ENCODE measurements around the gene XYLT1. TPM values are rescaled to one million over a fixed set of nuclear protein-coding genes. Genes with fewer than 3 reads are reported as not detected.

XYLT1 gene
- total RNA-seq, 1 experiment from 2014 or later, result not detected

- no TSS peak for BruUV-seq (replicated peaks)
- ChIA-PET POLR2A (ENCODE audit: unreplicated experiment) (no interaction called here), CTCF (no interaction called here)
- Histone ChIP-seq H3K79me2 (ENCODE audit: low read length) (no peaks in the 10 kb centered on the region), H4K20me1 (ENCODE audit: low read length) (no peaks in the 10 kb centered on the region), H3K9ac (ENCODE audit: low read length) (no peak overlapping the region), H3F3A (ENCODE audit: low read length, unreplicated experiment) (no peaks in the 10 kb centered on the region), H3K4me2 (ENCODE audit: low read length) (no peak overlapping the region), H3K4me1 (ENCODE audit: insufficient read depth, low read length) (no peaks in the 10 kb centered on the region), H3K27ac (ENCODE audit: low read length) (no peak overlapping the region), H3K9me3 (ENCODE audit: low read length) (no peaks in the 10 kb centered on the region), H2AFZ (ENCODE audit: low read length) (no peak overlapping the region), H3K9me2 (replicated peaks; ENCODE audit: low read length) (no peaks in the 10 kb centered on the region), H3K27me3 (ENCODE audit: low read length) (no peaks in the 10 kb centered on the region), H3K36me3 (ENCODE audit: low read depth, low read length) (no peaks in the 10 kb centered on the region), H3K4me3 (ENCODE audit: low read length) (no peak overlapping the region)
- DNase-seq (no peak), ATAC-seq (no peak)
- TF ChIP-seq EZH2 (IDR thresholded peaks at IDR 0.05; ENCODE audit: low read length, unreplicated experiment), result no peak
- no peak for TF ChIP-seq EZH2phosphoT487 (IDR thresholded peaks at IDR 0.05; ENCODE audit: borderline replicate concordance, low read length)
- no peak for TF ChIP-seq CTCF (conservative IDR thresholded peaks at IDR 0.05; ENCODE audit: low read depth, low read length)
- intact Hi-C loops (cut with micrococcal nuclease), result no loop called here
These were observed 60.9 kb downstream of the XYLT1 start for GRCh38 chr16:17409894-17410293.

GRCh38 chr16:17408955-17409441 lies 61.8 kb downstream of the XYLT1 start:
- H3K9me2 ChIP-seq (replicated peaks; ENCODE audit: low read length), result no peaks in the 10 kb centered on the region
- BruUV-seq (replicated peaks), result no TSS peak
- ChIA-PET CTCF (no interaction called here), POLR2A (ENCODE audit: unreplicated experiment) (no interaction called here)
- ATAC-seq, result no peak
- intact Hi-C loops (cut with micrococcal nuclease), result no loop called here
- no peak overlapping the region for H3K9ac ChIP-seq (ENCODE audit: low read length)
- no peak for TF ChIP-seq CTCF (conservative IDR thresholded peaks at IDR 0.05; ENCODE audit: low read depth, low read length)
- TF ChIP-seq EZH2 (IDR thresholded peaks at IDR 0.05; ENCODE audit: low read length, unreplicated experiment), result no peak
- TF ChIP-seq EZH2phosphoT487 (IDR thresholded peaks at IDR 0.05; ENCODE audit: borderline replicate concordance, low read length), result no peak
- no peaks in the 10 kb centered on the region for H4K20me1 ChIP-seq (ENCODE audit: low read length)
- H3K36me3 ChIP-seq (ENCODE audit: low read depth, low read length), result no peaks in the 10 kb centered on the region
- H3F3A ChIP-seq (ENCODE audit: low read length, unreplicated experiment), result no peaks in the 10 kb centered on the region
- no peak overlapping the region for H3K27ac ChIP-seq (ENCODE audit: low read length)
- H3K9me3 ChIP-seq (ENCODE audit: low read length), result no peaks in the 10 kb centered on the region
- no peak overlapping the region for H2AFZ ChIP-seq (ENCODE audit: low read length)
- H3K4me1 ChIP-seq (ENCODE audit: insufficient read depth, low read length), result no peaks in the 10 kb centered on the region
- H3K4me3 ChIP-seq (ENCODE audit: low read length), result no peak overlapping the region
- H3K27me3 ChIP-seq (ENCODE audit: low read length), result no peaks in the 10 kb centered on the region
- DNase-seq, result no peak
- H3K79me2 ChIP-seq (ENCODE audit: low read length), result no peaks in the 10 kb centered on the region
- no peak overlapping the region for H3K4me2 ChIP-seq (ENCODE audit: low read length)

GRCh38 chr16:17408296-17408695 lies 62.5 kb downstream of the XYLT1 start:
- H3K27ac ChIP-seq (ENCODE audit: low read length), result no peak overlapping the region
- H3F3A ChIP-seq (ENCODE audit: low read length, unreplicated experiment), result no peaks in the 10 kb centered on the region
- POLR2A ChIA-PET (ENCODE audit: unreplicated experiment), result no interaction called here
- H2AFZ ChIP-seq (ENCODE audit: low read length), result no peak overlapping the region
- no peaks in the 10 kb centered on the region for H3K4me1 ChIP-seq (ENCODE audit: insufficient read depth, low read length)
- no peaks in the 10 kb centered on the region for H3K36me3 ChIP-seq (ENCODE audit: low read depth, low read length)
- H3K4me2 ChIP-seq (ENCODE audit: low read length), result no peak overlapping the region
- CTCF ChIA-PET, result no interaction called here
- H3K27me3 ChIP-seq (ENCODE audit: low read length), result no peaks in the 10 kb centered on the region
- no TSS peak for BruUV-seq (replicated peaks)
- DNase-seq (no peak), ATAC-seq (no peak)
- intact Hi-C loops (cut with micrococcal nuclease), result no loop called here
- H3K9me2 ChIP-seq (replicated peaks; ENCODE audit: low read length), result no peaks in the 10 kb centered on the region
- H3K9ac ChIP-seq (ENCODE audit: low read length), result no peak overlapping the region
- TF ChIP-seq CTCF (conservative IDR thresholded peaks at IDR 0.05; ENCODE audit: low read depth, low read length) (no peak), EZH2 (IDR thresholded peaks at IDR 0.05; ENCODE audit: low read length, unreplicated experiment) (no peak), EZH2phosphoT487 (IDR thresholded peaks at IDR 0.05; ENCODE audit: borderline replicate concordance, low read length) (no peak)
- H3K4me3 ChIP-seq (ENCODE audit: low read length), result no peak overlapping the region
- H3K9me3 ChIP-seq (ENCODE audit: low read length), result no peaks in the 10 kb centered on the region
- no peaks in the 10 kb centered on the region for H4K20me1 ChIP-seq (ENCODE audit: low read length)
- H3K79me2 ChIP-seq (ENCODE audit: low read length), result no peaks in the 10 kb centered on the region
